Activated CD8-positive, alpha-beta memory T cell treated with anti-CD3 and anti-CD28 coated beads, Interleukin-2, amount 50 U/mL, for 1 hour (primary cell): ENCODE results near the gene DCP1B.

Experiments
- DNase-seq: peaks from one replicate; pipeline ENCODE4 v3.0.0-alpha.2; 2020; ENCODE audit errors: extremely low read depth

DCP1B gene

DNA sequence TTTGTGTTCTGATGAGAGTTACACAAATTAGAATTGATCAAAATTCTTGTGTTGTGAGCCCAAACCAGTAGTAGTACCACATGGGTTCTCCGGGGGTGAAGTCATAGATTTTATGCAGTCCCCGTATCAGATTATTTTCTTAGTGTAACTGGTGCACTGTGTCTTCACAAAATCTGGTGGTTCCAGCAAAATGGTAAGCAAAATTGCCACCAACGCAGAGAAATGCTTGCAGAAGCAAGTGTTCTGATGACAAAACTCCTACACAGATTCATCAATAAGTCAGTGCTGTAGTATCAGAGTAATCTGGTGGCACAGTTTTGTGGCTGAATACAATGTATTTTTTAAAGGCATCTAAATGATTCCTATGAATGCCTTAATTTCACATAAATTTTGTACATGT is 84.5 kb downstream of the DCP1B start:
- DNase-seq = no peak

DNA sequence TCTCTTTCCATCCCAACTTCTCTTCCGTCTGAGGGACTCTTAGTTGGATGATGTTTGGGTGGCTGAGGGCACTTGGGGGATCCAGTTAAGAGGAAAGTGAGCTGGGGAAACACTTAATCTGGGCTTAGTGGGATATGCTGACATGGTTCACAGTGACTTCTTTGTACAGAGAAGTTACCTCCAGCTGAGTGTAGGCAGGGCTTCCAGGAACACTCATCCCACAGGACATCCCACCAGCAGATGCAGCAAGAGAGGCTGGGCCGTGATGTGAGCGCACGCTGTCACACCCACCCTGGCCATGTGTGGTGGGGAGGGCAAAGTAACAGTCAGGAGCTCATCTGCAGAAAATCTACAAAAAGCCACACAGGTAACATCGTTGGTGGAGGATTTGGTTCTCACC is 85.0 kb downstream of the DCP1B start:
- no peak for DNase-seq

DNA sequence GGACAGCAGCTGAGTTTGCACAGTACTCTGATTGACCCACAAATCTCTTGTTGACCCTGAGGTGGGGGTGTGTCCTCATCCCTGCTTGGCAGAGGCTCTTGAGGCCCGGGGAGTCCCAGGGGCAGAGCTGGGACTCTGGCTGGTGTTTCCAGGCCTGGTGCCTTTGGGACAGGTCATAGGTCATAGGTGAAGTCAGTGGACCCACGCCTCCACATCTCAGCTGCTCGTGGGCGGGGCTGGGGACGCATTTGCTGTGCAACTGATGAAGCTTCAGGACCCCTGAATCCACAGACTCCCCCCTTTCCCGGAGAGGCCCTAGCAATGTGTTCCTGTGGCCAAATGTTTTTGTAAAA is 85.4 kb downstream of the DCP1B start:
- DNase-seq = no peak

DNA sequence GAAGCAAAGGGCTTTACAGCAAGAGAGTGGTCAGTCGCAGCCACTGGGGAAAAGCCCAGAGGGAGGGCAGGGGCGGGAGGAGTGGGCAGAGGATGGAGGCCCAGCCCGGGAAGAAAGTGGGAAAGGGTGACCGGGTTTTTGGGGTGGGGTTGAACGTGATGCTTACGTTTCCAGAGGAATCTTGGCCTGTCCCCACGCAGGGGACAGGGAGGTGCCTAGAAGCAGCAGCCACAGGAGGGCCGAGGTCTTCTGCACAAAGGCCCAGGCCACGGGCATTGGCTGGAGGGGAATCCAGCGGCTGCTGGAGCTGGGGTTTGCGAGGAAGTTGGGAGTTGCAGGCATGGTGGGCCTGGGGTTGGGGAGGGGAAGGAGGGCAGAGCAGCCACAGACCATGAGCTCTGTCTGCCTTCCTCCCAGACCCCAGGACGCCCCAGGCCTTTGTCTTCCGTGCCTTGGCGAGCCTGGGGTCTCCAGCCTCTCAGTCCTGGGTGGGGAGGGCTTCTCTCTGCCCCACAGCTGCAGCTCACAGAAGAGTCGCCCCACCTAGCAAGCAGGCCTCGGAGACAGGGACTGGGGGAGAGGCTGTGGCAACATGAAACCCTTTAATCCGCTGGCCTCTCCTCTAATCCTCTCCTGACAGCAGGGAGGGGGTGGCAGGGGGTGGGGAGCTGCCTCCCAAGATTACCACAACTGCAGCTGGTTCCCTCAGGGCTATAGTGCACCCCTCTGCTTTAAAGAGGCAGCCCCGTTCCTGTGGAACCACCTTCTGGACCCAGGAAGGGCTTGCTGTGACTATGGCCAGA is 86.0 kb downstream of the DCP1B start, which contains the start of gene CACNA2D4:
Gene CACNA2D4, minus strand, starts transcription at position 572 of the 803 bp plus-strand sequence. Its CDS starts 179 bp downstream, at position 393.
- no peak for DNase-seq

DNA sequence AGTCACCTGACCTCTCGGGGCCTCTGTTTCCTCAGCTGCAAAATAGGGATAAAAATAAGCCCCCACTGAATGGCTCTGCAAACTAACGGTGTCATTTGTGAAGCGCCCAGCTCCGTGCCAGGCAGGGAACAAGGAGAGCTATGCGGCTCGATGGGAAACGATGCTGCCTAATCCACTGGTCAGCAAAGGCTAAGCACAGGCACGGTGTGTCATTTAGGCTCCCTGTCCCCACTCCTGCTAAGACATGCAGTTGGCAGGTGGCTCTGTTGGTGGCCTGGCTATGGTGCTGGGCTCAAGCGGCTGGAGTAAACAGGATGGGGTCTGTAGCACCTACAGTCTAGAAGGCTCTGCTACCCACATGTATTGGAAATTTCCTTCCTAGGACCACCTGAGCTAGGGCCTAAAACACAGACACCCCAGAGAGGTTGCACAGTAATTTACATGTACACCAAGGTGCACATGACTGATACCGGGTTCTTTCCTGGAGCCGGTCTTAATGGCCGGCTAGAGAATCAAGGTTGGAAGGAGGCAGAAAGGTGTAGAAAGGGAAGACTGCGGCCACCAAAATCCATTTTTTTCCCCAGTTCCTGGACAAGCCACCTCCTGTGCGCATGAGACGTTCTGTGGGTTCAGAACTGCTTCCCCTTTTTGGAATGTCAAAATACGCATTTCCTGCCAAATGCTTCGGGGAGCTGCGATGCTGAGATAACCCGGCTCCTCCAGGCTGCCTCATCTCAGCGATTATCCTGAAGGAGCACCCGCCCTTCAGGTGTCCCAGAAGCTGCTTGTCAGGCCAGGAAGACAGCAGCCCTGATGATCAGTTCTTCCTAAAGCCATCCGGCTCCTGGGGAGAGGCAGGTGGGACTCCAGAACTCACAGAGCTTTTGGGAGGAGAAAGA is 86.8 kb downstream of the DCP1B start:
- DNase-seq = no peak

DNA sequence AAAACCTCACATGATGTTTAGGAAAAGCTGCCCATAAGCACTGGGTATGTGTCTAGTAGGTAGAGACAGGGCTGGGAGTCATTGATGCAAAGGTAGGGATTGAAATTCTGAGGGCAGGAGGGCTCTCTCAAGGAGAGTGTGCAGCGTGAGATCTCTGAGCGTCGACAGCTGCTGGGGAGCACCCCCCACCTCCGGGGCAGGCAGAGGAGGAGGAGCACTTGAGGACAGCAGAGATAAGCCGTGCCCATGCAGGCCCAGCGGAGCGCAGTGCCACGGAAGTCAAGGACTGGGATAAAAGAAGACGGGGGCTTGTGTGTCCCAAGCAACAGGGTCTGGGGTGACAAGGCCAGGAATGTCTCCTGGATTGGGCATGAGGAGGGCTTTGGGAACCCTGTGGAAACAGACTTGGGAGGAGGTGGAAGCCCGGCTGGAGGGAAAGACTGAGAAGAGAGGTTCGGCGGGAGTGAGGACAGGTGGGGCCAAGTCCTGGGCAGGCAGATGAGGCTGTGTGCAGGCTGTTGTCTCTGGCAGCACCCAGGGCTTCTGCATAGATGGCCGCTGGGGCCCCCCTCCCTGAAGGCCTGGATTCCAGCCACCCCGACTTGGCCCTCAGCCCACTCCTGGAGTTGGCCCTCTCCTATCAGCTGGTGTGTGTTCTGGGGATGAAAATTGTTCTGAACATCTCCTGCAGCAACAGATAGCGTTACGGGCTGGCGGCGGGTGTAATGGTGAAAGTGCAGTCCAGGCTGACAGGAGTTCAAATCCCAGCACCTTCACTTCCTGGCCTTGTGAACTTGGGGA is 87.7 kb downstream of the DCP1B start:
- no peak for DNase-seq

DNA sequence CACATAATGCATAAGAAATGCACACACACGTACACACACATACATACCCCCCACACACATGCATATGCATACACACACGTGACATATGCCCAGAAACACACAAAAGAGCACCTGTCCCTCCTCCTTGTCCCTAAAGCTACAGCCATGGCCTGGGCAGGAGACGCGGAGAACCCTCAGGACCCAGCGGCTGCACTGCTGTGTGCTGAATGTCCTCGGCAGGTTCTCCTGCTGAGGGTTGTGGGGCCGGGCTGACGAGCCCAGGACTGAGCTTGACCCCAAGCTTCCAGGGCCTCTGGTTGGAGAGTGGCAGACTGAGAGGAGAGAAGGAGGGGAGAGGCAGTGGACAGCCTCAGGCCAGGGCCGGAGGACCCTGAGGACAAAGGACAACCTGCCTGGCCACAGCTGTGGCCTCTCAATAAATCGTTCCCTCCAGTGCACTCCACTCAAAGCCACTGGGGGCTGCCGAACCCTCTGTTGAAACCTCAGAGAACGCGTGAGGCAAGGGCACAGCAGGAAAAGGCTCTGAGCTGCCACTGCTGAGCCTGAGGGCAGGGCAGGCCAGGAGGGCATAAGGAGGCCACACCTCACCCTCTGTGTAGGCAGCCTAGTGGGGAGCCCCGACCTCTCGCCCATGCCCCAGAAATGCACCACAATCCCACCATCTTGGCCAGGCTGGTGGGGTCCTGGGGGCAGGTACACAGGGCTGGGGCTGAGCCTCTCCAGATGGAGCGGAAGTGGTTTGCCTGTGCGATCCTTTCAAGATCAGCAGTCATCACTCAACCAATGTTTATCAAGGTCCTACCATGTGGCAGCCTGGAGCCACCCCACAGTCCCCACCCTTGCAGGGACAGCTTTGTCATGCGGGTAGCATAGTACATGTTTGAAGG is 88.9 kb downstream of the DCP1B start:
- DNase-seq = no peak

DNA sequence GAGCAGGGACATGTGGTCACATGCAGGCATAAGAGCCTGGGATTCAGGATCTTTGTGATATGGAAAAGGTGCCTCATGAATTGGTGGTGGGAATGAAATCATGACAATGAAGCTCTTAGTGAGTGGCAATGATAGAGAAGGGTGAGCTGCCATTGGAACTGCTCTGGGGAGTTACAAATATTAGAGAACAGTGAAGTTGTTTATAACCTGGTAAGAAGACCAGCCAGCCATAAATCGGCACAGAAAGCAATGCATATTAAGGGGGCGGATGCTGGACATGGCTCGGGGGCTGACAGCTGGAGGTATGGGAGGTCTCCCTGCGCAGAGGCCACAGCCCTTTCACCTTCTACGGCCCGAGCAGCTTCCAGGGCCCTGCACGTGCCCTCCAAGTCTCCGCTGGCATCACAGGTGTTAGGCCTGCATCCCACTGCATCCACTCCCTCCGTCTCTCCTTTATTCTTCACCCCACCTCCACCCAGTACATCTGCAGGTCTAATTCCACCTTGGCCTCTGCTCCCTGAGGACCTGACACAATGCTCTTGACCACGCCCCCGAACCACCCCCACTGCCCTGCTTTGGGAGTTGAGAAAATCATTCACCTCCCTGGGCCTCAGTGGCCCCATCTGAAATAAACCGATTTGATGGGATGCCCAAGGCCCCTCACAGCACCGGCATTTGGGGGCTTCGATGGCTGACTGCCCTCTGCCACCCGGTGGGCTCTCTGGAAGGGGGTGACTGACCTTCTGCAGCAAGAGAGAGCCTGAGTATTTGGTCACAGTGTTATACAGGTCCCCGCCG is 89.9 kb downstream of the DCP1B start:
- no peak for DNase-seq

DNA sequence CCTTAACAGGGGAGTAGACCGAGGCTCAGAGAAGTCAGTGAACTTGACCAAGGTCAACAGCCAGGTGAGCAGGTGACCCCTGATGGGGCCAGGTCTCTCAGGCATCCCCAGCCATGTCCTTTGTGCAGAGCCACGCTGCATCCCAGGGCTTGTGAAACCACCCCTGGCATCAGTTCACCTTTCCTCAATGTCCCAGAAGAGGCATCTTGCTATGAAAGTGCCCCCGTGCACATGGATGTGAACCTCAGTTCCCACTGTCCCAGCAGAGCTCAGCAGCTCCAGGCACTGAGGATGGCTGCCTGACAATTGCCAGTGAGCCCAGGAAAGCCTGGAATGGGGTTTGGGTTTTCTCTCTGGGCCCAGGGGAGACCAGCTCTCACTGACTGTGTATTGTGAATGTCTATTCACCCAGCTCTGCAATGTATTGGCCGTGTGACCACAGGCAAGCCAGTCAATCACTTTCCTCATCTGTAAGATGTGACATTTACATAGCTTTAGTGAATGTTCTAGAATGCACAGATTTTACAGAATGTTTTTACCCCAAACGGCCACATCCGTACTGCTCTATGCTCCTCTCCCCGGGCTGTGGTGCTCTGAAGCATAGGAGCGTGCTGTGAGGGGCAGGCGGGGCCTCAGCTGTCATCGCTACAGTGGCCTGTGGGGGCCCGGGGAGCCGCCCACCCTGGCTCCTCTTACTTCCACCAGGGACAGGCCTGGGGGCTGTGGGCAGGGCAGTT is 90.7 kb downstream of the DCP1B start:
- DNase-seq = no peak

DNA sequence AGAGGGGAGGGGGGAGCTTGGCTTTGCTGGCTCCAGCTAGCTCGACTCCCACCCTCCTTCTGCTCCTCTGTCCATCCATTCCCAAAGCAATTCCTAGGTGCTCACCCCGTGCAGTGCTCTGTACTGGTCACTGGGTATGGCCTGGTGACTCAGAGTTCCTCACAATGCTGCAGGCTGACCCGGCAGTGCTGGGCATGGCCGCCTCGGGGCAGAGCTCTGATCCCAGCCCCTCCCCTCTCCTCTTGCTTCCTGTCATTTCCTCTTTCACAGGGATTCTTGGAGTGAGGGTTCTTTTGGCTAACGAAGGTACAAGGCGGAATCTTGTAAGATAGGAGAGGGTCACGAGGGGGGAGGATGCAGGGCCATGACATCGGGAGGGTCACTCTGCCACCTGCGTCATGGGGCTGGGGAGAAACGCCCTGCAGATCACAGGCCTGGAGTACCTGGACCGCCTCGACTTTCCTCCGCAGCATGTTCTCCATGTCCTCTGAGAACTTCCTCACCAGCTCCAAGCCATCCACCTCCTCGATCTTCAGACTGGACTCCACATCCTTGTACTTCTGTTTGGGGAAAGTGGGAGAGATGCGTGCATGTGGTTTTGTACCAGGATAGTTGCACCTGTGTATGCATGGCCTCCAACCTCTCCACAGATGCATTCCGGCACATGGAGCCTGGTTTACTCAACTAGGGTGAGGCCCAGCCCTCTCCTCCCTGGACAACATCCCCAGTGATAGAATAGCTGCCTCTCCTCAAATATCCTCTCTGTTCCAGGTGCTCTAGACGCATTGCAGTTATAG is 91.5 kb downstream of the DCP1B start:
- DNase-seq = no peak

DNA sequence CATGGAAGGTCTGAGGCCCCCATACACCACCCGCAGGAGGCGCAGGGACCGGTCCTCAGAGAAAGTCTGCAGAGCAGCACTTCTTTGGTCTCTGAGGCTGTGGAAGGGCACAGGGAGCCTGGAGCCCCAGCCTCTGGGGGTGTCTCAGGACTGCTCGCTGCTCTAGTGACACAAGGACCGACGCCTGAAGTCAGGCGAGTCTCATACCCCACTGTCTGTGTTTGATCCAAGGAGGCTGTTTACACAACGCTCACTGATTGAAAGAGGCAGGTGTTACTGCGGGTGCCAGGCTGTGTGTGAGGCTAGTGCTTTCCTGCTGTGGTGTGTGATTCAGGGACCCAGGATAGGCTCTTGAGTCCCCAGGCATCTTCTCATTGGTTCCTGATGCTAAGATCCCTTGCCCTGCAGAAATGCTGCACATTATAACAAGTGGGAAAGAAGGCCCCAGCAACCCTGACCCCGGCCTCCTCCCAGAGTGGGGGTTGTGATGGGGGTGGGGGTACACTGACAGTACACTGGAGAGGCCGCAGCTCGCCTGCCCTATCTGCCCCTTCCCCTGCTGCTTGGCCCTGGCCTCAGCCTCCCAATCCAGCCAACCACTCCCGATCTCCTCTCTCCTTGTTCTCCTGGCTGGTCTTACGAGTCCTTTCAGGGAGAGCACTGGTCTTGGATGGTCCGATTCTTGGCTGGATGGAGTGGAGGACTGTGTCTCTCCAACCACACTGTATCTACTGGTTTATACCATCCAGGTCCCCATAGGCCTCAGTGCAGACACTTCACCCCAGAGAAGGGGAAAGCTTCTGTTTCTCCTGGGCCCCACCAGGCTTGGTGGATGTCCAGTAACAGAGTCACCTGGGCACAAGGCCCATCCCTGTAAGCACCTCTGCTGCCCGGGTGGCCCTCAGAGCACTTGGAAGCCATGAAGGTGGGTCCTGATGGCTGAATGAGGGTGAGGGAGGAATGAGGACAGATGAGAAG is 92.4 kb downstream of the DCP1B start:
- DNase-seq = no peak

DNA sequence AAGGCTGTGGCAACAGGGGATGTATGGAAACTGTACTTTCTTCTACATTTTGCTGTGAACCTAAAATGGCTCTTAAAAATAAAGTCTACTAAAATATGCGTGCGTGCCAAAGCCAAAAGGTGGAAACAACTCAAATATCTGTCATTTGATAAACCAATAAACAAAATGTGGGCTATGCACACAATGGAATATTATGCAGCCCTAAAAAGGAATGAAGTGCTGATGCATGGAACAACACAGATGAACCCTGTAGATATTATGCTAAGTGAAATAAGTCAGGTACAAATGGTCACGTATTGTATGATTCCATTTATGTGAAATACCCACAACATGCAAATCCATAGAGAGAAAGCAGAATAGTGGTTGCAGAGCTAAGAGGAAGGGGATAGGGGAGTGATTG is 93.8 kb downstream of the DCP1B start:
- DNase-seq = no peak

DNA sequence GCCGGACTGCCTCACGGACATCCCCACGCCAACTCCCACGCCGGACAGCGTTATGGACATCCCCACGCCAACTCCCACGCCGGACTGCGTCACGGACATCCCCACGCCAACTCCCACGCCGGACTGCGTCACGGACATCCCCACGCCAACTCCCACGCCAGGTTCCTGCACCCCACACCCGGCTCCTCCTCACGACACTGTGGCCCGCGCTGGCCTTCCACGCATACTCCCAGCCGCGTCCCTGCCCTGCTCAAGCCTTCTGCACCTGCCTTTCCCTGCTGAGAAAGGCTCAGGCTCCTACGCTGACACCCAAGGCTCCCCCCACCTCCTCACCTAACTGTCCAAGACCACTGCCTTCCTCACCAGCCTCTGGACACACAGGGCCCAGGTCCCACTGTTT is 95.5 kb downstream of the DCP1B start:
- DNase-seq = no peak

DNA sequence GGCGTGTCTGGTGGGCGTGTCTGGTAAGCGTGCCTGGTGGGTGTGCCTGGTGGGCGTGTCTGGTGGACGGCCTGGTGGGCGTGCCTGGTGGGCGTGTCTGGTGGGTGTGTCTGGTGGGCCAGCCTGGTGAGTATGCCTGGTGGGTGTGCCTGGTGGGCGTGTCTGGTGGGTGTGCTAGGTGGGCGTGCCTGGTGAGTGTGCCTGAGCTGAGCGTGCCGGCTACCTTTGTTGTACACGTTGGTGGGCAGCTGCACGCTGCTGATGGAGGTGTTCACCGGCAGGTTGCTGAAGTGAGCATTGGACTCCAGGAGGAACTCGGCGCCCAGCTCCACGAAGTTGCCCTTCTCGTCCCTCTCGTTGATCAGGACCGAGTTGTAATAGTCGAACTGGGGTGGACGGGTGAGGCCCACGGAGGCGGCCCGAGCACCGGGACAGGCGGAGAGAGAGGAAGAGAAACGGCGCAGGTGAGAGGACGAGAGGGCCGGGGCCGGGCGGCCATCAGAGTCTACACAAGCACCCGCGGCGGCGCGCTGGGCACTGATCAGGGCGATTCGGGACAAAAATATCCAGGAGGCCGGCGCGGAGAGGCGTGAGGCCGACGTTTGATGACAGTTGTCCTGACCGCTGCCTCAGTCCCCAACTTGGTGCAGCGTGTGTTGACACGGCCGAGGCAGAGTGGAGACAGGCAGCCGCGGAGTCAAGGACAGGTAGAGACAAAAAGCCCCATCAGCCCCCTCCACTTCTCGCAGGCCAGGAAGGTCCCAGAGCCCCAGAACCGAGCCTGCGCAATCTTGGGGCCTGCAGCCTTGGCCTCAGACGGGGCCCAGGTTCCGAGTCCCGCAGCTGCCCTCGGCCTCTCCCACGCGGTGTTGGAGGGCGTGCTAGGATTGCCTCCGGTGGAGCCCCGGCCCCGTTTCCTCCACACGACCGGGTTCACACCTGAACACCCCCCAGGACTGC is 96.3 kb downstream of the DCP1B start:
- DNase-seq = no peak

DNA sequence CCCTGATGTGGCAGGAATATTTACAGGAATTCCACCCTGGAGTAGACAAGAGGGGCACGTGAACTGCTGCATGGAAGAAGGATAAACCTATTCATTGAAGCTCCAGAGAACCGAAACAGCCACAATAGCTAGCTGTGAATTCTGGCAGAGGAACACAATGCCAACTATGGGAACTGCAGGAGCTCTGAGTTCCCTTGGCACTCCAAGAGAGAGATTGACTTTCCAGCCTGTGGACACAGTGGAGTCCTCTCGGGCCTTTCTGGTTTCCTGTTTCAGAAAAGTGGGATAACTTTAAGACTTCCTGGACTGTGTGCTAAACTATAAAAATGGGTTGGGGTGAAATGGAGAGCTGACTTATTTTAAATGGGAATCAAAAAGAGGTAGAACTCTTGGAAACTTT is 97.7 kb downstream of the DCP1B start:
- no peak for DNase-seq

DNA sequence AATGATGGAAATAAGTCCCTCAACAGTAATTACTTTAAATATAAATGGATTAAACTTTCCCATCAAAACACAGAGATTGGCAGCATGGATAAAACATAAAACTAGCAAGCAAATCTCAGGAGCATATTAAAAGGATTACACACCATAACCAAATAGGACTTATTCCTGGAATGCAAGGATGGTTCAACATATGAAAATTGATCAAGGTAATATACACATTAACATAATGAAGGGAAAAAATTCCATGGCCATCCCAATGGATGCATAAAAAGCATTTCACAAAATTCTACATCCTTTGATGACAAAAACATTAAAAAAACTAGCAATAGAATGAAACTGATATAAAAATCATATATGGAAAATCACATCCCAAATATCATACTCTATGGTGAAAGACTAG is 99.4 kb downstream of the DCP1B start:
- no peak for DNase-seq
